Skeletal muscle cell (primary cell): ENCODE measurements around the gene ATL1.

ENCODE experiments used
- DNase-seq: peaks from one replicate; pipeline ENCODE4 v3.0.0-alpha.2; 2010; ENCODE audit warnings: low read depth
- H3K4me3 ChIP-seq: 2 replicates; pipeline ENCODE4 v1.5.1; 2011; ENCODE audit warnings: low read depth, mild to moderate bottlenecking, control low read depth, low read length, moderate library complexity

The ATL1 gene

GRCh38 chr14:50559990-50560930 is at the start of gene ATL1:
TSS of gene ATL1 (plus strand) at chr14:50560145. CDS start at chr14:50560266, 121 bp downstream.
- H3K4me3 ChIP-seq = peak within 1 kb of the TSS; percentile 68
- peak; percentile 20 for DNase-seq

DNA sequence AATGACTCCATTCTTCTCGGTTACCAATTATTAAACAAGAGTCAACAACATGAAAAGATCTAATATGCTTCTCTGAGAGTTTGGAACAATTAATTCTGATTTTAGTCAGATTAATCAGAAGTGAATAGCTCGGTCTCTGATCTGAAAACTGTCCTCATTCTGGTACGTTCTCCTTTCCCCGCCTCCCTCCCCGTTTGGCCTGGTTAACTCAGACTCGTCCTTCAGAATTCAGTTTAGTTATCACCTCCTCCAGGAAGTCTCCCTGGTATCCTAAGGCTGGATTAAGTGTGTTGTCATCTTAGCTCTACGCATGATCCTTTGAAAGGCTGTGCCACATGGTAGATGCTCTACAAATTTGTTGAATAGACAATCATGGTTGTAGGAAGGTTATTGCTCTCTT is 49.8 kb upstream of the ATL1 start:
- DNase-seq = no peak
- H3K4me3 ChIP-seq = no peak overlapping the region

DNA sequence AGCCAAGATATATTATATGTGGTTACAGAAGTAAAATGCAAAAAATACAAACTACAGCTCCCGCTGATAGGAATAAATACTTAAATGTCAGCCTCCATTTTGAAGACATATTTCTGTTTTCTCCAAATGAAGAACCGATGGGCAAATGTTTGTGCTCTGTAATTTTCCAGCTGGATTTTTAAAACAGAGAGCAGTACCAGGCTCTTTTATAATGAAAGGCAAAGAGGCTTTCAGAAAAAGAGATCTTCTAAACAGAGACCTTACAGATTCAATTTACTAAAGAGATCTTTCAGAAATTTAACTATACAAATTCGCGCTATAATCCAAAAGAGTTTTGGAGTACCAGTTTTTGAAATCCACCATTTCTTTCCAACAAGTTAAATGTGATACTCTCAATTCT is 47.5 kb upstream of the ATL1 start:
- H3K4me3 ChIP-seq = no peak overlapping the region
- no peak for DNase-seq

DNA sequence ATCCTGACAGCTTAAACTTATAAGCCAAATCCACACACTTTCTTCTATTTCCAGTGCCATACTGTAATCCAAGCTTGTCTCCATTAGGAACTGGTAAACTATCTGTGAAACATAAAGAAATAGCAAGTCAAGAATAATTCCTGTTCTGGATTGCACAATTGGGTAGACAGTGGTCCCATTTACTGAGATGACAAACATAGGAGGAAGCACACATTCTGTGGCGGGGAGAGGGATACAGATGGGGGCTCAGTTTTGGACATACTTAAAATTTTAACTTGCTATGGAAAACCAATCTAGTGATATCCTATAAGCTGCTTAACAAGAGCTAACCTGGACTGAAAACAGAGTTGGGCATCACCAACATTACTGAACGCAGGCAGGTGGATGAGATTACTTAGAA is 43.9 kb upstream of the ATL1 start:
- no peak overlapping the region for H3K4me3 ChIP-seq
- DNase-seq = no peak

GRCh38 chr14:50520947-50521815 is 38.8 kb upstream of the ATL1 start:
- no peak overlapping the region for H3K4me3 ChIP-seq
- DNase-seq = peak; percentile 46

DNA sequence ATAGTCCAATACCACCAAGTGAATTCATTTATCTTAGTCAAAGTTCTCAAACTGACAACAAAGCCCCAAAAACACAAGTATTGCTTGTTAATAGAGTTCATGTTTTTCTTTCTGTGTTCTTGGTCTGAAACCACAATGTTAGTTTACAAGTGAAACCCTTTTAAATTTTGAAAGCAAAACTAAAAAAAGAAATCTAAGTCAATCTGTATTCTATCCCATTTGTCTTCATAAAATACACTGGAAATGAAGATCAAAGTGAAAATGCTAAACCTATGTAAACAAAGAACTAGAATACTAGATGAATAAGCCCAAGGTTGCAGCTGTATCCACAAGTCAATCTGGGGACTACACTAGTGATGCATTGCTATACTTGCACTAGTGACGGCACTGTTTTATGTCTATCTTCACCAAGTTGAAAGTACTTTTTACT is 38.0 kb upstream of the ATL1 start:
- no peak for DNase-seq
- H3K4me3 ChIP-seq = no peak overlapping the region

- DNase-seq = no peak
- H3K4me3 ChIP-seq = no peak overlapping the region
Observed at GRCh38 chr14:50523271-50524041, 36.5 kb upstream of the ATL1 start.

DNA sequence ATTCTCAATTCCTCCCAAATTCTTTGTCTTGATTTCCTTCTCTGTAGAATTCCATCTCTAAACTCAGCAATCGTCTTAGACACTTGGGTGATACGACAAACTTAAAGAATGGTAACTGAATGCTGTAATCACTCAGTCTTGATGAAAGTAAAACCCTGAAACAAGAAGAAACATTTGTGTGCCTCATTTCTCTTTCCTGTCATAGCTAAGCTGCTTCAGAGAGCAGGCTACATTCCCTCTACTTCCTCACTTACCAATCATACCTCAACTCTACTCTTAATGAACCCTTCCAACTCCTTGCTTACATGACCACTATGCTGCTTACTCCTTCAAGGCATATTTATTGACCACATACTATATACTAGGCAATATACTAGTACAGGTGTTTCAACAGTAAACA is 35.9 kb upstream of the ATL1 start:
- H3K4me3 ChIP-seq = no peak overlapping the region
- DNase-seq = no peak

GRCh38 chr14:50524731-50525515 is 35.0 kb upstream of the ATL1 start:
- no peak overlapping the region for H3K4me3 ChIP-seq
- no peak for DNase-seq

- H3K4me3 ChIP-seq = no peak overlapping the region
- DNase-seq = no peak
Observed at GRCh38 chr14:50528000-50528399, 31.9 kb upstream of the ATL1 start.

GRCh38 chr14:50529288-50530179 is 30.4 kb upstream of the ATL1 start:
- H3K4me3 ChIP-seq = peak overlapping the region; percentile 24

GRCh38 chr14:50530358-50530757 is 29.6 kb upstream of the ATL1 start:
- peak overlapping the region; percentile 90 for H3K4me3 ChIP-seq
- DNase-seq = no peak

More at GRCh38 chr14:50529288-50530179, 30.4 kb upstream of the ATL1 start:
- no peak for DNase-seq

DNA sequence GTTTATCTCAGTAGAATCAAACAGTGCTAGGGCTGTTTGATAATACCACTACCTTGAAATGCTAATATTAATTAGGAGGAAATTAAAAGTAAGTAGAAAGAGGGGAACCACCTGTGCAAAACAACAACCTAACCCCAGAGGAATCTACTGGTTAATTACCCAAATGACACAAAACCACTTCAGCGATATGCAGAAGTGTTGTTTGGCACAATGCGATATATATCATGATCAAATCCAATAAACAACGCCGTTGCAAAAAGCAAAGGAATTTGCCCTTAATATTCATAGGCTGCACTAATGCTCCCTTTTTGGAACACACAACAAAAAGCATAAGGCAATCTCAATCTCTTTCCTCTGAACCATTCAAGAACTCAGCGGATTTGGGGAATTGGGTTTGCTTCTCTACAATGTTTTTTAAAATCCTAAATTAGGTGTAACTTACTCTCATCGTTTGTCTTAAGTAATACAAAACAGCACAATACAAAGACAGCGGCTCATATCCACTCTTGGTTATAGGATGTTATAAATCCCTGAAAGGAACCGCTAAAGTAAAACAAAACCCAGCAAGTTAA is 29.1 kb upstream of the ATL1 start:
- no peak for DNase-seq
- H3K4me3 ChIP-seq = peak overlapping the region; percentile 90

DNA sequence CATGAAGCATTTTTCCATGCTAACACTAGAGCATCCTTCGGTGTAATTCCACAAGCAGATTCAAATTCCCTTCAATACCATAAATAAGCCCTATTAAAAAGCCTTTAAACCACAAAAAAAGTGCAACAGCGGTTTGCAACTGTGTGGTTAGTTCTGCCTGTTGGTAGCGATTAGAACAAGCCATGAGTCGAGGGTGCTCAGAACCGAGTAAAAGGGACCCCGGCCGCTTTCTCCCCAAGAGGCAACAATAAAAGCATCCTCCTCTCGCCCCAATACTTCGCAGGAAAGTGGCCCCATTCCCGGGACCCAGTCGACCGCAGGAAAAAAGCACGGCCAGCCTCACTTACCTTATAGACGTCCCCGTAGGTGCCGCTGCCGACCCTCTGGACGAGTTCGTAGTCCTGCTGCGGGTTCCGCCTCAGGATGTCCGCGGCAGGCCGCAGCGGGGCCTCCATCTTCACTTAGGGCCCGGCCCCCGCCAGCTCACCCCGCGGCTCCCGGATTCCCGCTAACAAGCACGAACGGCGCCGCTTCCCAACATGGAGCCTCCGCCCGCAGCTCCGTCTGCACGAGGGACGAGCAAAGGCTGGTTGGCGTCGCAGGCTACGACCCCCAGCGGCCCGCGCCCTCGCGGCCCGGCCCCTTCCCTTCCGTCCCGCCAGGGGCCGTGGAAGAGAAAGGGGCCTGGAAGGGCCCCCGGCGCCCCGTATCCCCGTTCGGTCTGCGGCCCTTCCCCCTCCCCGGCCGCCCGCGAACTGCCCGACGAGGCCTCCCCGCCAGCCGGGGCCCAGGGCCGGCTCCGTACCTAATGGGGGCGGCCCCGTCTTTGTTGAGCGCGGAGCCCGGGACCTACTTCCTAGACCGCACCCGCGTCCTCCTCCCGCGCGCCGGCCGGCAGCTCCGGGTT is 28.1 kb upstream of the ATL1 start:
- H3K4me3 ChIP-seq = peak overlapping the region; percentile 90
- no peak for DNase-seq

GRCh38 chr14:50532502-50533240 is 27.3 kb upstream of the ATL1 start, which contains the start of gene MAP4K5:
TSS of gene MAP4K5 (minus strand) at chr14:50532569. CDS start at chr14:50532049, 520 bp downstream.
- DNase-seq = peak; percentile 68
- peak within 1 kb of the TSS; percentile 90 for H3K4me3 ChIP-seq

GRCh38 chr14:50533241-50533705 is 26.7 kb upstream of the ATL1 start:
- DNase-seq = no peak
- H3K4me3 ChIP-seq = no peak overlapping the region
